Measurements from ENCODE around the gene ARPC2. TPM values are rescaled to one million over a fixed set of nuclear protein-coding genes. Genes with fewer than 3 reads are reported as not detected.

ARPC2 gene
- total and polyA plus RNA-seq, 2 of the 13 experiments (the other 11 are each of a cell fraction or from before 2014, with no cell fraction given), result 168 to 303 TPM

- TF ChIP-seq TFAP4 (IDR thresholded peaks at IDR 0.05; ENCODE audit: borderline replicate concordance, low read depth) (no peak), ZNF614 (CRISPR knock-in tag; IDR thresholded peaks at IDR 0.05; ENCODE audit: borderline replicate concordance) (0 out of 2 replicates have a peak, but pooled peaks have one; percentile 52), ZNF256 (CRISPR knock-in tag; conservative IDR thresholded peaks at IDR 0.05) (no peak), LCORL (IDR thresholded peaks at IDR 0.05) (no peak), LCORL (CRISPR knock-in tag; IDR thresholded peaks at IDR 0.05) (peak; percentile 73; the same call in 1 of the 2 replicates), JARID2 (CRISPR knock-in tag; IDR thresholded peaks at IDR 0.05; ENCODE audit: insufficient replicate concordance) (peak; percentile 16), MYPOP (CRISPR knock-in tag; IDR thresholded peaks at IDR 0.05) (peak; percentile 73; the same call in 1 of the 2 replicates), ZNF350 (CRISPR knock-in tag; IDR thresholded peaks at IDR 0.05; ENCODE audit: borderline replicate concordance, low read depth) (peak; percentile 86; the same call in 1 of the 2 replicates), KAT8 (CRISPR knock-in tag; IDR thresholded peaks at IDR 0.05) (peak; percentile 54; the same call in 1 of the 2 replicates), ZNF704 (CRISPR knock-in tag; IDR thresholded peaks at IDR 0.05; ENCODE audit: borderline replicate concordance) (no peak), ZNF30 (CRISPR knock-in tag; IDR thresholded peaks at IDR 0.05) (no peak), ZNF20 (CRISPR knock-in tag; IDR thresholded peaks at IDR 0.05) (no peak), SNAPC5 (CRISPR knock-in tag; IDR thresholded peaks at IDR 0.05; ENCODE audit: borderline replicate concordance) (no peak), TBP (CRISPR knock-in tag; IDR thresholded peaks at IDR 0.05) (no peak), YY1 (IDR thresholded peaks at IDR 0.05; ENCODE audit: insufficient read depth, insufficient replicate concordance, low read depth, low read length) (peak; percentile 45), RXRA (CRISPR knock-in tag; IDR thresholded peaks at IDR 0.05) (peak; percentile 52; the same call in 1 of the 2 replicates), ZBTB1 (CRISPR knock-in tag; IDR thresholded peaks at IDR 0.05; ENCODE audit: borderline replicate concordance) (no peak), ZNF232 (CRISPR knock-in tag; IDR thresholded peaks at IDR 0.05; ENCODE audit: borderline replicate concordance) (peak; percentile 22; the same call in 1 of the 2 replicates), STAG1 (CRISPR knock-in tag; IDR thresholded peaks at IDR 0.05) (peak; percentile 98), ZNF746 (CRISPR knock-in tag; IDR thresholded peaks at IDR 0.05) (peak; percentile 54; the same call in 1 of the 2 replicates), CREBL2 (CRISPR knock-in tag; IDR thresholded peaks at IDR 0.05; ENCODE audit: borderline replicate concordance) (0 out of 2 replicates have a peak, but pooled peaks have one; percentile 40), ZNF432 (CRISPR knock-in tag; IDR thresholded peaks at IDR 0.05; ENCODE audit: borderline replicate concordance) (no peak), MTERF4 (CRISPR knock-in tag; IDR thresholded peaks at IDR 0.05) (0 out of 2 replicates have a peak, but pooled peaks have one; percentile 72), ATM (IDR thresholded peaks at IDR 0.05; ENCODE audit: borderline replicate concordance) (no peak)
Measured at GRCh38 chr2:218272531-218273212, 55.7 kb downstream of the ARPC2 start (continued).
